Stimulated activated CD8-positive, alpha-beta memory T cell treated with anti-CD3 and anti-CD28 coated beads, Interleukin-15, amount 100 ng/mL, for 1 hour (primary cell): ENCODE data around the gene BTBD3.

ENCODE experiments used
- DNase-seq: peaks from one replicate; pipeline ENCODE4 v3.0.0-alpha.2; 2020; ENCODE audit warnings: low read depth

Gene BTBD3

GRCh38 chr20:11918391-11918845, 725 bp downstream of the BTBD3 start:
- no peak for DNase-seq

DNA sequence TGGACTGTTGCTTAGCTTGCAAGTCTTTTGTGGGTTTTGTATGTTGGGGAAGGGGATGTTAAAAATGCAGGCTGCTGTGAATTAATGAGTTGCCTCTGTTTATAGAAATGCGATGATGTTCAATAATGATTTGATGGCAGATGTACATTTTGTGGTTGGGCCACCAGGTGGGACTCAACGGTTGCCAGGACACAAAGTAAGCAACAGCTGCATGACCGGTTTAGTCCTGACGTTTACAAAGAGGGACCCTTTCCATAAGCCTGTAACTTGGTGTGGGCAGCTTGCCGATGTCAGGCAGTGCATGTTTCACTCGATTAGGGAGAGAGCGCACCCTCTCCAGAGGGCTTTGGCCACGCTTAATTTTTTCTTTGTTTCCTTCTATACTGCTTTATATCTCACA, 1.3 kb downstream of the BTBD3 start:
- DNase-seq, result no peak

GRCh38 chr20:11919581-11919980, 1.9 kb downstream of the BTBD3 start:
- DNase-seq, result no peak

DNA sequence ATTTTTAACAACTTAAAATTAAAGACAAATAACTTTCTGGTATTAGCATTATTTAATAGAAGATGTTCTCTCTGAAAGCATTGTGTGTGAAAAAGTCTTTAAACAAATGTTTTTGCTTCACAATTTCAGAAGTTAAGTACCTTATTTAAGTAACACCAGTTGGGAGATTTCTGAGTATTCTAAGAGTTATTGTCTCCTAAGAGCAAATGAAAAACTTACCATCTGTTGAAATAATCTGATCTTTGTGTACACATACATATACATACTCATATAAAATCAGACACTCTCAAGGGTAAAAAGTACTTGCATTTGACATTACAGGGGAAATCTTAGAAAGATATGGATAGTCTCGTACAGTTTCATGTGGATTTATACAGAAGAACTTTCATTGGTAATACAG, 2.4 kb downstream of the BTBD3 start:
- DNase-seq, result no peak

DNA sequence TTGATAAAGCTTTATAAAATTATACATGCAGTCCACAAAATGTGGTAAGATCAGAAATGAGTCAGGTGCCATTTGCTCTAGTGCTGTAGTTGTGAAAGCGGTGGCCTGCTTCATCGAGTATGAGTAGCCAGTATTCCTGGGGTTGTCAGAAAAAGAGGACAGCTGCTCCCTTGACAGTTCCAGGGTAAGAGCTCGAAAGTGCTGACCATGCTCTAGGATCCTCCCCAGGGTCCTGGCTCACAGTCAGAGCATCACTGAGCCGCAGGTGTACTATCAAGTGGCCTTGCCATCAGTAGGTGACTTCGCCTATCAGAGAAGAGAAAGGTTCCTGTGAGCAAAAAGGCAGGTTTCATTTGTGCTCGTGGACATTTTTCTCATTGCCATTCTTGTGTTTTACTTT, 3.6 kb downstream of the BTBD3 start:
- DNase-seq, result no peak

- DNase-seq, result no peak
Observed at GRCh38 chr20:11922561-11922960, 4.9 kb downstream of the BTBD3 start.

DNA sequence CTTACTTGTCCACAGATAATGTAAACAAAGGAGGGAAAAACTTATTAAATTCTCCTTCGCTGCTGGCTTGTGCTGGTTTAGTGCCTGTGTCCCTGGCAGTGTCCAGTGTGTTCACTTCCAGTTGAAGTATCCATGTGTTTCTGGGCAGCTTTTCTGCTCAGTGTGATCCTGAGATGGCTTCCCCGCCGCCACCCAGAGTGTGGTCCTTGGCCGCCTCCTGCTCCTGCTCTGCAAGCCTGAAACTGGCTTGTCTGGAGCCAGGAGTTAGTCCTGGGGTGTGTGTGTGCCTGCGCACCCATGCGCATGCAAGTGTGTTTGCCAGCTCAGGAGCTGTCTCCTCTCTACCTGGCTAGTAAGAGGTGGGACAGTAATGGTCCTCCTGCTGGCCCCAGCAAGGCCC, 7.2 kb downstream of the BTBD3 start:
- DNase-seq, result no peak

GRCh38 chr20:11926292-11926998, 8.8 kb downstream of the BTBD3 start:
- no peak for DNase-seq

DNA sequence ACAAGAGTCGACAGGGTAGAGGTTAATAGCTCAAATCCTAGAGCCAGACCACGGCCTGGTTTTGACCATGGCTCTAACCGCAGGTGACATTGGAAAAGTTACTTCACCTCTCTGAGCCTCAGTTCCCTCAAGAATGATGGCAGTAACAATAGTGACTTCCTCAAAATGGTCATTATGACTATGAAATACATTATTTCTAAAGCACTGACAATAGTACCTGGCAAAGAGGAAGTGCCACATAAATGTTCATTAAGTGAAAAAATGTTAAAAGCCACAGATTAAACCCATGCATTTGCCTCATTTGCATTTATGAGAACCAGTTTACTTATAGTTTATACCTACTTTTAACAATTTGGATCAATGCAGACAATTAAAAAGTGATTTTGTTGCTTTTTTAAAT, 12.3 kb downstream of the BTBD3 start:
- DNase-seq, result no peak

DNA sequence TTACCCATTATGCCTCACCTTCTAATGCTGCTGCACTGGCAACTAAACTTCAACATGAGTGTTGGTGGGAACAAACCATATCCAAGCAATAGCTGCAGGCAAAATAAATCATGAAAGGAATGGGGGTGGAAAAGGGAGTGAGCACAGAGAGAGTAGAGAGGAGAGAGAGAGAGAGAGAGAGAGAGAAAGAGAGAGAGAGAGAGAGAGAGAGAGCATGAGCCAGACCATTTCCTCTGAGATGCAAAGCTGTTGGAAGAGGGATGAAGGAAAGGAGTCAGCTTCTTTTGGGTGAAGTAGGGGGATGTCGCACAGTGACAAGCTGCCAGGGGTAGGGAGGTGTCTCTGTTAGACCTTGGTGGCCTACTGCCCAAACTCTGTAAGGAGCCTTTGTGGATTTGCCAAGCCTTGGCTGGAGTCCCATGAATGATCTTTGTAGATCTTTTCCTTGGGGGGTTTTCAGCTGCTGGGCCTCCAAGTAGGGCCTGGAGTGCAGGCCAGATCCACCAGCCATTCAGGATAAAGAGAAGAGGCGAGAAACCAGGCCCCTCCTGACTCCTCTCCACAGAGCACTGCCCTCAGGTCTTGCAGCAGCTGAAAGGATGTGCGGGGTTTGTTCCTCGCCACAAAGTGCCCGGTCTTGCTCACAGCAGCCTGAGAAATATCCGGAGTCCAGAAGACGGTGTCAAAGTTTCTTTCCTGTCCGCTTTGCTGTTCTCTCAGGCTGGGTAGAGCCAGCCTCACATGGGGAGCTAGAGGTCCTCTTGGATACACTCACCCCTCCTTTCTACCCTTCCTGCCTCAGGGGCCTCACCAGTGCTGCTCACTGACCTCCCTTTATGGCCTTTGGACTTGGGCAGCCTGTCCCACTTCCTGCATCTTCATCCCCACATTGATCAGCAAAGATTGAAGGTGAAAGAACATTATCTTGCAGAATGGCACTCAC, 17.8 kb downstream of the BTBD3 start:
- DNase-seq, result no peak

GRCh38 chr20:11936157-11936556, 18.5 kb downstream of the BTBD3 start:
- DNase-seq, result no peak

GRCh38 chr20:11937230-11937629, 19.5 kb downstream of the BTBD3 start:
- DNase-seq, result no peak

GRCh38 chr20:11941593-11942246, 24.0 kb downstream of the BTBD3 start:
- no peak for DNase-seq

- no peak for DNase-seq
Observed at GRCh38 chr20:11943778-11944177, 26.1 kb downstream of the BTBD3 start.

- DNase-seq, result no peak
Observed at GRCh38 chr20:11948806-11949205, 31.1 kb downstream of the BTBD3 start.

DNA sequence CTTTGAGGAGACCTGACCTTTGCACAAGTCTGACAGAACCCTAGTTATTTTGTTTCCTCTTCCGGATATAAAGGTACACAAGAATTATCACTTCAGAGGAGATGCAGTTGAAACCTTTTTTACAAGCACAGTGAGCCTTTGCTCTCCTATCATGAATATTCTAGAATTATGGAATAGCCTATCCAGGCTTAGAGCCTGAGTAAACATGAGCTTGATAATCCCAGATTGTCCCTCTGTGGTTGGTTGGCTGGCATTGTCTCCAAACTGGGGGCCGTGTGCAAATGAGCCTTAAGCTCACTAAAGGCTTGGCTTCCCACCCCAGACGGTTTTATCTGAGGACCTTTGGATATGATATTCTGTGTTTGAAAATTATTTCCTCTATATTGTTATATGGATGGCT, 32.0 kb downstream of the BTBD3 start:
- DNase-seq, result no peak

DNA sequence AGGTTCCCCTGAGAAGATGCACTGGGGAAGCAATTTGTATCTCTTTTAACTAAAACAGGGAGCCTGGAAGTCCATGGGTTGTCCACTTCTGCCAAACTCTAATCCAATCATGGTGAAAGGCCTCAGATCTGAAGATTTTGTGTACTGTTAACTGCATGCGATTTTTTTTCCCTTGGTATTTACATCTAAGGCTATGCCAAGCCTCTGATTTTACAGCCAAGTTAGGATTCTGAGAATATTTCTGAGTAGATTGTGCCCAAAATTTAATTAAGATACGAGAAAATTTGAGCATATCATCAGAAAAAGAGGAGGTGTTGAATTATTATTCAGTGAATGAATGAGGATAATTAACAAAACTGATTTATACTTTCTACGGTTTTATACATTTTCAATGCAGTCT, 34.0 kb downstream of the BTBD3 start:
- no peak for DNase-seq

- DNase-seq, result no peak
Observed at GRCh38 chr20:11952639-11953038, 34.9 kb downstream of the BTBD3 start.

DNA sequence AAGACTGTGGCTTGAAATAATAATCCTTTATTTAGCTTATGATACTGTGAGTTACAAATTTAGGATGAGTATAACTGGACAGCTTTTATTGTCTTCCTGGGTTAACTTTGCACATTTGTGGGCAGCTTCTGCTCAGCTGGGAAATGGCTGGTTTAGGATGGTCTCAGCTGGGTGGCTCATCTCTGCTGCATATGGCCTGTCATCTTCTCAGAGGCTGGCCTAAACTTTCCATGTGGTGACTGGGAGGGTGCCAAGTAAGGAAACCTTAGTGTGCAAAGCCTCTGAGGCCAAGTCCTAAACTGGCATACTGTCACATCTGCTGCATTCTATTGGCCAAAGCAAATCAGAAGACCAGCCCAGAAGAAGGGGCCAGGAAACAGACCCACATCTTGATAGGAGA, 40.2 kb downstream of the BTBD3 start:
- DNase-seq, result no peak

DNA sequence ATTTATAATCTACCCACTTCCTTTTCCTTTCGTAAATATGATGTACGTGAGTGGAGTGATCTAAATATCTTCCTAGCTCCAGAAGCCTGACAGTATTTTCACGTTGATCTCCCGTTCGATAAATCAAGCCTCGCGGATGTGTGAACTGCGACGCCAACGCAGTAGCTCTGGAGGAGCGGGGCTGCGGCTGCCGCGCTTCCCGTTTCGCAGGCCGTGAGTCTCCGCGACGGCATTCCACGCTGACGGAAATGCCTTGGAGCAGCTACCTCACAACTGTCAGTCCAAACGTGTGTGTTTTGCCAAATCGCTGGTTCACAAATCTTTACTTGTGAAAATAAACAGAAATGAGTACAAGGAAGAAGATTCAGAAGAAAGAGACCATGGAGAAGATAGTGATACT, 41.2 kb downstream of the BTBD3 start:
- no peak for DNase-seq

DNA sequence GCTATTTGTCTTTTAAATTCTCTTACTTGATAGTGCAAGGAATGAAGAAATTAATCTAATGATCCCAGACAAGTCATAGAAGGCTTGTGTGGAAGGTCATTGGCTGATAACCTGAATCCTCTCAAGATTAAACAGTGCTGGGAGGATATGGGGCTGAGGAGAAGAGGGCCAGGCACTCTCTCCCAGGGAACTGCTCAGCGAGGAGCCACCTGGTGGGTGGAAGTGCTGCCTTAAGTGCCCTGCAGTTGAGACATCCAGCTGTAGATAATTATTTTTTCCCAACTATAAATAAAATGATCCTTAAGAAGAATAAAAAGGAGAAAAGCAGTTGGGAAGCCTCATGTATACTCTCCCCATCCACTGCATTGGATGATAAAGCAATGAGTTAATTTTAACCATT, 47.9 kb downstream of the BTBD3 start:
- DNase-seq, result no peak

- no peak for DNase-seq
Observed at GRCh38 chr20:11966186-11966585, 48.5 kb downstream of the BTBD3 start.
